ENCODE measurements around the gene PITX2. TPM values are rescaled to one million over a fixed set of nuclear protein-coding genes. Genes with fewer than 3 reads are reported as not detected.

The PITX2 gene
- total RNA-seq, 1 experiment from 2014 or later = 0.77 TPM

- ChIA-PET POLR2A (no interaction called here), CTCF (interaction anchor here (0.8 kb wide), 1 partner anchor 11 kb away, joined by 3 read pairs; no protein-coding TSS in a partner anchor)
- Mint-ChIP-seq H3K27ac (ENCODE audit: low read depth, unreplicated experiment) (no peak overlapping the region), H3K4me3 (ENCODE audit: unreplicated experiment) (no peak overlapping the region), H3K9me3 (ENCODE audit: unreplicated experiment) (no peaks in the 10 kb centered on the region), H3K4me1 (ENCODE audit: insufficient read depth, unreplicated experiment) (peaks cover 7% of the 10 kb centered on the region), H3K27me3 (ENCODE audit: insufficient read depth, unreplicated experiment) (peaks cover 81% of the 10 kb centered on the region), H3K36me3 (ENCODE audit: insufficient read depth, unreplicated experiment) (no peaks in the 10 kb centered on the region)
- no TSS peak for BruUV-seq (replicated peaks)
- no peak for DNase-seq (ENCODE audit: unreplicated experiment)
- intact Hi-C loops (cut with micrococcal nuclease) = no loop called here
- no peak for TF ChIP-seq CTCF (IDR thresholded peaks at IDR 0.05; ENCODE audit: unreplicated experiment)
Measured at GRCh38 chr4:110629214-110629754, 6.4 kb upstream of the PITX2 start.

- intact Hi-C loops (cut with micrococcal nuclease) = no loop called here
- H3K9me3 Mint-ChIP-seq (ENCODE audit: unreplicated experiment) = no peaks in the 10 kb centered on the region
- no peak for DNase-seq (ENCODE audit: unreplicated experiment)
- no peaks in the 10 kb centered on the region for H3K36me3 Mint-ChIP-seq (ENCODE audit: insufficient read depth, unreplicated experiment)
- BruUV-seq (replicated peaks) = no TSS peak
- H3K27me3 Mint-ChIP-seq (ENCODE audit: insufficient read depth, unreplicated experiment) = peaks cover 86% of the 10 kb centered on the region
- no peak overlapping the region for H3K27ac Mint-ChIP-seq (ENCODE audit: low read depth, unreplicated experiment)
- CTCF ChIA-PET = interaction anchor here (0.7 to 0.8 kb wide), 2 partner anchors 11 to 18 kb away, joined by 3 read pairs; no protein-coding TSS in a partner anchor
- POLR2A ChIA-PET = no interaction called here
- peaks cover 7% of the 10 kb centered on the region for H3K4me1 Mint-ChIP-seq (ENCODE audit: insufficient read depth, unreplicated experiment)
- no peak for TF ChIP-seq CTCF (IDR thresholded peaks at IDR 0.05; ENCODE audit: unreplicated experiment)
- H3K4me3 Mint-ChIP-seq (ENCODE audit: unreplicated experiment) = no peak overlapping the region
Measured at GRCh38 chr4:110628663-110629213, 5.9 kb upstream of the PITX2 start.

- no peak for TF ChIP-seq CTCF (IDR thresholded peaks at IDR 0.05; ENCODE audit: unreplicated experiment)
- intact Hi-C loops (cut with micrococcal nuclease) = no loop called here
- ChIA-PET POLR2A (no interaction called here), CTCF (interaction anchor here (0.6 to 0.8 kb wide), 3 partner anchors 10 to 1790 kb away, joined by 3 read pairs; no protein-coding TSS in a partner anchor)
- Mint-ChIP-seq H3K36me3 (ENCODE audit: insufficient read depth, unreplicated experiment) (peaks cover 2% of the 10 kb centered on the region), H3K4me1 (ENCODE audit: insufficient read depth, unreplicated experiment) (peaks cover 7% of the 10 kb centered on the region), H3K9me3 (ENCODE audit: unreplicated experiment) (no peaks in the 10 kb centered on the region), H3K4me3 (ENCODE audit: unreplicated experiment) (no peak overlapping the region), H3K27me3 (ENCODE audit: insufficient read depth, unreplicated experiment) (peaks cover 93% of the 10 kb centered on the region), H3K27ac (ENCODE audit: low read depth, unreplicated experiment) (no peak overlapping the region)
- no peak for DNase-seq (ENCODE audit: unreplicated experiment)
- no TSS peak for BruUV-seq (replicated peaks)
Measured at GRCh38 chr4:110627977-110628662, 5.2 kb upstream of the PITX2 start.

GRCh38 chr4:110626532-110627153 lies 3.8 kb upstream of the PITX2 start:
- no peak overlapping the region for H3K27ac Mint-ChIP-seq (ENCODE audit: low read depth, unreplicated experiment)
- TF ChIP-seq CTCF (IDR thresholded peaks at IDR 0.05; ENCODE audit: unreplicated experiment) = no peak
- BruUV-seq (replicated peaks) = no TSS peak
- peaks cover 86% of the 10 kb centered on the region for H3K27me3 Mint-ChIP-seq (ENCODE audit: insufficient read depth, unreplicated experiment)
- H3K4me3 Mint-ChIP-seq (ENCODE audit: unreplicated experiment) = no peak overlapping the region
- POLR2A ChIA-PET = no interaction called here
- intact Hi-C loops (cut with micrococcal nuclease) = no loop called here
- CTCF ChIA-PET = interaction anchor here (0.6 to 1.2 kb wide), 2 partner anchors 281 to 332 kb away, joined by 3 to 4 read pairs; no protein-coding TSS in a partner anchor
- DNase-seq (ENCODE audit: unreplicated experiment) = no peak
- no peaks in the 10 kb centered on the region for H3K9me3 Mint-ChIP-seq (ENCODE audit: unreplicated experiment)
- H3K36me3 Mint-ChIP-seq (ENCODE audit: insufficient read depth, unreplicated experiment) = peaks cover 7% of the 10 kb centered on the region
- H3K4me1 Mint-ChIP-seq (ENCODE audit: insufficient read depth, unreplicated experiment) = peaks cover under 1% of the 10 kb centered on the region

All from MCF 10A (cell line).